ENCODE data around the gene IMMP2L. TPM values are rescaled to one million over a fixed set of nuclear protein-coding genes. Genes with fewer than 3 reads are reported as not detected.

Gene IMMP2L
- polyA plus RNA-seq, 2 of the 4 experiments (the other 2 are of a cell fraction): 16.1 to 23.8 TPM

DNA sequence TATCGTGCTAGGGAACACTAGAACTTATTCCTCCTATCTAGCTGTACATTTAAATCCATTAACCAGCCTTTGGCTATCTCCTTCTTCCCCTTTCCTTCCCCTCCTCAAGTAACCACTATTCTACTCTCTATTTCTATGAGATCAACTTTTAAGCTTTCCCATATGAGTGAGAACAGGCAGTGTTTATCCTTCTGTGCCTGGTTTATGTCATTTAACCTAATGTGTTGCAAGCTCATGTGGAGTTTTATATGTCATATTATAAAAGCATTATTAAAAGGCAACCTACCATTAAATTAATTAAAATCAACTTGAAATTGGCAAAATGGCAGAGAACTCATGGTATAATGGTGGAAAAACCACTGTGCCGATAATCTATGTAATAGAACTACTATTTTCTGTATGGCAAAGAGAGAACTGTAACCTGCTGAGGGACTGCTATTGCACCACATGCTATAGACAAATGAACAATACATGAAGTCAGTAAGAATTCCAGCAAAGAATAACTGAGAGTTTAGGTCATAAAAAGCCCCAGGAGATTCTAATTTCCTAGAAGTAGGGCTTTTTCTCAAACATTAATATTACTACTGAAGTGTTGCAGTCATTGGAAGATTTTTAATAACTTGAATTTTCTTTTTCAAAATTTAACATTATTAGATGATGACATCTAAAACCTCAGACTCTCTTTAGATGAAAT, 389.6 kb downstream of the IMMP2L start:
- Histone ChIP-seq H3K27ac (no peak overlapping the region), H3K4me3 (no peak overlapping the region), H3K9me3 (no peaks in the 10 kb centered on the region), H3K4me1 (no peaks in the 10 kb centered on the region; the same call in 2 of the 3 replicates), H3K4me2 (no peak overlapping the region)
- FAIRE-seq (no peak), ATAC-seq (no peak), DNase-seq (ENCODE audit: low read depth in 1 of 2, low spot score in 1 of 2) (no peak)
- TF ChIP-seq EHMT2 (IDR thresholded peaks at IDR 0.05; ENCODE audit: low read depth) (no peak), RARB (CRISPR knock-in tag; IDR thresholded peaks at IDR 0.05) (no peak), HOXB13 (CRISPR knock-in tag; IDR thresholded peaks at IDR 0.05; ENCODE audit: low read depth) (no peak), ZSCAN20 (CRISPR knock-in tag; IDR thresholded peaks at IDR 0.05) (no peak), RFX5 (IDR thresholded peaks at IDR 0.05) (no peak), CEBPB (IDR thresholded peaks at IDR 0.05) (no peak), HOXB5 (CRISPR knock-in tag; IDR thresholded peaks at IDR 0.05) (no peak), NFE2L2 (conservative IDR thresholded peaks at IDR 0.05; ENCODE audit: low read length) (no peak), MYC (IDR thresholded peaks at IDR 0.05; ENCODE audit: borderline replicate concordance, low read length) (no peak), PHF8 (IDR thresholded peaks at IDR 0.05; ENCODE audit: borderline replicate concordance, low read depth) (no peak), POLR2A (IDR thresholded peaks at IDR 0.05; ENCODE audit: low read length) (no peak), KDM1A (IDR thresholded peaks at IDR 0.05; ENCODE audit: low read depth) (no peak), MAZ (IDR thresholded peaks at IDR 0.05; ENCODE audit: borderline replicate concordance, low read depth, low read length) (no peak), CHD4 (IDR thresholded peaks at IDR 0.05; ENCODE audit: borderline replicate concordance) (no peak), RNF2 (IDR thresholded peaks at IDR 0.05; ENCODE audit: borderline replicate concordance, low read depth) (no peak), RCOR1 (IDR thresholded peaks at IDR 0.05; ENCODE audit: low read depth, low read length) (no peak)
- TF ChIP-seq, protein P1, sequence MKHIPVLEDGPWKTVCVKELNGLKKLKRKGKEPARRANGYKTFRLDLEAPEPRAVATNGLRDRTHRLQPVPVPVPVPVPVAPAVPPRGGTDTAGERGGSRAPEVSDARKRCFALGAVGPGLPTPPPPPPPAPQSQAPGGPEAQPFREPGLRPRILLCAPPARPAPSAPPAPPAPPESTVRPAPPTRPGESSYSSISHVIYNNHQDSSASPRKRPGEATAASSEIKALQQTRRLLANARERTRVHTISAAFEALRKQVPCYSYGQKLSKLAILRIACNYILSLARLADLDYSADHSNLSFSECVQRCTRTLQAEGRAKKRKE (CRISPR knock-in tag; IDR thresholded peaks at IDR 0.05; ENCODE audit: low read depth): no peak
- TF ChIP-seq, protein P2, sequence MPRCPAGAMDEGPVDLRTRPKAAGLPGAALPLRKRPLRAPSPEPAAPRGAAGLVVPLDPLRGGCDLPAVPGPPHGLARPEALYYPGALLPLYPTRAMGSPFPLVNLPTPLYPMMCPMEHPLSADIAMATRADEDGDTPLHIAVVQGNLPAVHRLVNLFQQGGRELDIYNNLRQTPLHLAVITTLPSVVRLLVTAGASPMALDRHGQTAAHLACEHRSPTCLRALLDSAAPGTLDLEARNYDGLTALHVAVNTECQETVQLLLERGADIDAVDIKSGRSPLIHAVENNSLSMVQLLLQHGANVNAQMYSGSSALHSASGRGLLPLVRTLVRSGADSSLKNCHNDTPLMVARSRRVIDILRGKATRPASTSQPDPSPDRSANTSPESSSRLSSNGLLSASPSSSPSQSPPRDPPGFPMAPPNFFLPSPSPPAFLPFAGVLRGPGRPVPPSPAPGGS (IDR thresholded peaks at IDR 0.05): no peak
- TF ChIP-seq, protein P3, sequence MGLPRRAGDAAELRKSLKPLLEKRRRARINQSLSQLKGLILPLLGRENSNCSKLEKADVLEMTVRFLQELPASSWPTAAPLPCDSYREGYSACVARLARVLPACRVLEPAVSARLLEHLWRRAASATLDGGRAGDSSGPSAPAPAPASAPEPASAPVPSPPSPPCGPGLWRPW (IDR thresholded peaks at IDR 0.05): no peak
- POLR2A ChIA-PET: no interaction called here
- CTCF ChIA-PET: interaction anchor here (1.1 kb wide), 1 partner anchor 9 kb away, joined by 3 read pairs; no protein-coding TSS in a partner anchor
- 69% methylated on average over 2 of the region's 2 CpGs for WGBS (ENCODE audit: missing lambda C conversion rate)

DNA sequence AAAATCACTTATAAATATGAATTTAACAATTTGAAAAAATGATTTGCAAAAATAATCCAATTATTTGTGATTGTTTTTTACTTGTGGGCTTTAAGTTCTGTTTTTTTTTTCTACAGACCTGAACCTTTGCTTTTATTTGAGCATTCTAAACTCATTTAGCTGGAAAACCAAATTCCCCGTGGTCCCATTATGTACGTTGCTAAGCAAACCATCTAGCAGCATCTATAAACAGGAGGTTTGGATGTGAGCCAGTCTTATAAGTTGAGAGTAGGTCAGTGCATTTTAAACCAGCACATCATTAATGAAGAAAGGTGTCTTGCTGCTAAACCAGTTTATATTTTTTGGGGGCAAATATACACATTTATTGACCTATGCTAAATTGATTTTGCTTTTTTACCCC, 394.1 kb downstream of the IMMP2L start:
- POLR2A ChIA-PET: no interaction called here
- WGBS (ENCODE audit: missing lambda C conversion rate): 67% methylated on average over 2 of the region's 2 CpGs
- H3K4me3 ChIP-seq: no peak overlapping the region
- CTCF ChIA-PET: no interaction called here
- TF ChIP-seq, protein P3 (IDR thresholded peaks at IDR 0.05): no peak
- TF ChIP-seq, protein P4, sequence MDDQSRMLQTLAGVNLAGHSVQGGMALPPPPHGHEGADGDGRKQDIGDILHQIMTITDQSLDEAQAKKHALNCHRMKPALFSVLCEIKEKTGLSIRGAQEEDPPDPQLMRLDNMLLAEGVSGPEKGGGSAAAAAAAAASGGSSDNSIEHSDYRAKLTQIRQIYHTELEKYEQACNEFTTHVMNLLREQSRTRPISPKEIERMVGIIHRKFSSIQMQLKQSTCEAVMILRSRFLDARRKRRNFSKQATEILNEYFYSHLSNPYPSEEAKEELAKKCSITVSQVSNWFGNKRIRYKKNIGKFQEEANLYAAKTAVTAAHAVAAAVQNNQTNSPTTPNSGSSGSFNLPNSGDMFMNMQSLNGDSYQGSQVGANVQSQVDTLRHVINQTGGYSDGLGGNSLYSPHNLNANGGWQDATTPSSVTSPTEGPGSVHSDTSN (IDR thresholded peaks at IDR 0.05): no peak
- no peak for TF ChIP-seq EP300 (IDR thresholded peaks at IDR 0.05)
- TF ChIP-seq RARB (CRISPR knock-in tag; IDR thresholded peaks at IDR 0.05): no peak
- TF ChIP-seq TP53 (CRISPR knock-in tag; IDR thresholded peaks at IDR 0.05): no peak
- TF ChIP-seq NPAS2 (CRISPR knock-in tag; IDR thresholded peaks at IDR 0.05; ENCODE audit: borderline replicate concordance): no peak
- no peak for TF ChIP-seq FOSL2 (IDR thresholded peaks at IDR 0.05)
- no peak for TF ChIP-seq FOSL2 (CRISPR knock-in tag; IDR thresholded peaks at IDR 0.05)
- no peak for TF ChIP-seq CBX8 (IDR thresholded peaks at IDR 0.05)
- no peak for TF ChIP-seq RAD21 (conservative IDR thresholded peaks at IDR 0.05 in 1 of 2, IDR thresholded peaks at IDR 0.05 in 1 of 2)
- TF ChIP-seq, protein P5, sequence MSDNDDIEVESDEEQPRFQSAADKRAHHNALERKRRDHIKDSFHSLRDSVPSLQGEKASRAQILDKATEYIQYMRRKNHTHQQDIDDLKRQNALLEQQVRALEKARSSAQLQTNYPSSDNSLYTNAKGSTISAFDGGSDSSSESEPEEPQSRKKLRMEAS (IDR thresholded peaks at IDR 0.05): no peak
- no peak for TF ChIP-seq HEYL (CRISPR knock-in tag; IDR thresholded peaks at IDR 0.05)
- no peak for TF ChIP-seq JUNB (IDR thresholded peaks at IDR 0.05)
- TF ChIP-seq CHD2 (IDR thresholded peaks at IDR 0.05; ENCODE audit: low read length, partially characterized antibody): no peak
- TF ChIP-seq JUN (IDR thresholded peaks at IDR 0.05): no peak
- no peak for TF ChIP-seq RNF2 (IDR thresholded peaks at IDR 0.05; ENCODE audit: borderline replicate concordance, low read depth)
- FAIRE-seq: no peak
- H3K9me3 ChIP-seq: no peaks in the 10 kb centered on the region
- no peak overlapping the region for H3K4me2 ChIP-seq
- ATAC-seq: no peak
- H3K4me1 ChIP-seq: no peaks in the 10 kb centered on the region; the same call in 2 of the 3 replicates
- no peak overlapping the region for H3K27ac ChIP-seq
- DNase-seq (ENCODE audit: low read depth in 1 of 2, low spot score in 1 of 2): no peak

Data from A549 (cell line).